ENCODE measurements around the gene ANKRD13C.

DNA sequence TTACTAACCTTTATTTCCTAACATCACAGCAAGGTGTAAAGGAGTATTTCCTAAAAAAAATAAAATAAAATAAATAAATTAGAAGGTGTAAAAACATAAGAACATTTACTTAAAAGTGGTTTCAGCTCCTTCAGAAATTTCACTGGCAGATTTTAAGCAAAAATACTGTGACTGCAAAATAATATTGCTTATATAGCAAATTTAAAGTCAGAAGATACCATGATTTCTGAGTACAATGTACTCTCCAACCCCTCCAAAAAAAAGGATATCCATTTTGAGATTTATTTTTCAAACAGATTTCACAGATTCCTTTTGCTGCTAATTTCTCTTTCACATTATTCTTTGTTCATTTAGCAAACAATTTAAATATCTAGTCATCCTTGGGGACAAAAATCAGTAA lies 18.5 kb downstream of the ANKRD13C start:
- TF ChIP-seq, protein P1, sequence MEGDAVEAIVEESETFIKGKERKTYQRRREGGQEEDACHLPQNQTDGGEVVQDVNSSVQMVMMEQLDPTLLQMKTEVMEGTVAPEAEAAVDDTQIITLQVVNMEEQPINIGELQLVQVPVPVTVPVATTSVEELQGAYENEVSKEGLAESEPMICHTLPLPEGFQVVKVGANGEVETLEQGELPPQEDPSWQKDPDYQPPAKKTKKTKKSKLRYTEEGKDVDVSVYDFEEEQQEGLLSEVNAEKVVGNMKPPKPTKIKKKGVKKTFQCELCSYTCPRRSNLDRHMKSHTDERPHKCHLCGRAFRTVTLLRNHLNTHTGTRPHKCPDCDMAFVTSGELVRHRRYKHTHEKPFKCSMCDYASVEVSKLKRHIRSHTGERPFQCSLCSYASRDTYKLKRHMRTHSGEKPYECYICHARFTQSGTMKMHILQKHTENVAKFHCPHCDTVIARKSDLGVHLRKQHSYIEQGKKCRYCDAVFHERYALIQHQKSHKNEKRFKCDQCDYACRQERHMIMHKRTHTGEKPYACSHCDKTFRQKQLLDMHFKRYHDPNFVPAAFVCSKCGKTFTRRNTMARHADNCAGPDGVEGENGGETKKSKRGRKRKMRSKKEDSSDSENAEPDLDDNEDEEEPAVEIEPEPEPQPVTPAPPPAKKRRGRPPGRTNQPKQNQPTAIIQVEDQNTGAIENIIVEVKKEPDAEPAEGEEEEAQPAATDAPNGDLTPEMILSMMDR (IDR thresholded peaks at IDR 0.05): no peak
- no peak for TF ChIP-seq POLR2A (IDR thresholded peaks at IDR 0.05)
